Breast epithelium (tissue), 4 donors: Measurements from ENCODE around the gene NEUROD2. TPM values are rescaled to one million over a fixed set of nuclear protein-coding genes. Genes with fewer than 3 reads are reported as not detected.

ENCODE experiments used
- DNase-seq, 2 donors: peaks; one replicate each; pipeline ENCODE4 v3.0.0-alpha.2; 2019; ENCODE audit warnings: low spot score in 2 of 2
- H3K27ac ChIP-seq, 2 donors: fragments of 200-600 bp; sonication (generic) in 1 of 2; one replicate each; pipeline ENCODE4 v1.5.1; 2016 to 2019; ENCODE audit warnings: mild to moderate bottlenecking in 1 of 2
- H3K27me3 ChIP-seq, 2 donors: fragments of 200-600 bp; sonication (generic) in 1 of 2; one replicate each; pipeline versions ENCODE4 v1.5.1 to v1.6.0; 2017 to 2019; ENCODE audit warnings: control low read depth in 1 of 2, mild to moderate bottlenecking in 1 of 2
- H3K36me3 ChIP-seq: fragments of 200-600 bp; one replicate; pipeline ENCODE4 v1.5.1; 2019
- H3K4me1 ChIP-seq, 2 donors: fragments of 200-600 bp; sonication (generic); one replicate each; pipeline ENCODE4 v1.5.1; 2016 to 2019; ENCODE audit warnings: control low read depth in 1 of 2
- H3K4me3 ChIP-seq, 3 donors: fragments of 200-600 bp; sonication (generic); 1 replicate in 2 of 3; 2 replicates in 1 of 3; pipeline ENCODE4 v1.5.1; 2016 to 2019; ENCODE audit warnings: mild to moderate bottlenecking in 3 of 3, moderate library complexity in 2 of 3
- H3K9me3 ChIP-seq, 2 donors: fragments of 200-600 bp; sonication (generic) in 1 of 2; one replicate each; pipeline ENCODE4 v1.5.1; 2016 to 2019; ENCODE audit warnings: control low read depth in 1 of 2
- CTCF ChIP-seq, 3 donors: fragments of 450-650 bp; IDR thresholded peaks; one replicate each; pipeline ENCODE4 v1.5.1; 2016 to 2017; ENCODE audit warnings: antibody characterized with exemption in 3 of 3, mild to moderate bottlenecking in 3 of 3, moderate library complexity in 3 of 3
- POLR2A ChIP-seq: fragments of 450-650 bp; IDR thresholded peaks from one replicate; pipeline ENCODE4 v1.6.1; 2016; ENCODE audit warnings: antibody characterized with exemption, mild to moderate bottlenecking, moderate library complexity
- POLR2AphosphoS5 ChIP-seq, 3 donors: sonication (generic); formaldehyde crosslinking; IDR thresholded peaks; one replicate each; pipeline ENCODE4 v1.6.1; 2017; ENCODE audit warnings: antibody characterized with exemption in 3 of 3
- intact Hi-C: fragments of 100-400 bp; cut with DNase I; formaldehyde crosslinking; loops from one replicate; pipeline ENCODE4 v1.15.1; 2023; ENCODE audit warnings: low total_unique reads
- total RNA-seq, 3 donors: library from RNA; depleted of rRNA; stranded (reverse); fragments of >200 nt; gene quantifications; one replicate each; pipeline ENCODE4 v1.1.0, GENCODE V29; 2016

The NEUROD2 gene
- total RNA-seq, 3 donors from 2014 or later = not detected

GRCh38 chr17:39562395-39562794 lies 45.3 kb downstream of the NEUROD2 start:
- DNase-seq = no peak
- Histone ChIP-seq H3K27ac (no peak overlapping the region), H3K4me1 (no peaks in the 10 kb centered on the region), H3K27me3 (no peaks in the 10 kb centered on the region), H3K4me3 (no peak overlapping the region), H3K9me3 (no peaks in the 10 kb centered on the region), H3K36me3 (no peaks in the 10 kb centered on the region)
- intact Hi-C loops = no loop called here
- no peak for TF ChIP-seq CTCF (IDR thresholded peaks at IDR 0.05)
- TF ChIP-seq POLR2AphosphoS5 (IDR thresholded peaks at IDR 0.05) = no peak
- no peak for TF ChIP-seq POLR2A

DNA sequence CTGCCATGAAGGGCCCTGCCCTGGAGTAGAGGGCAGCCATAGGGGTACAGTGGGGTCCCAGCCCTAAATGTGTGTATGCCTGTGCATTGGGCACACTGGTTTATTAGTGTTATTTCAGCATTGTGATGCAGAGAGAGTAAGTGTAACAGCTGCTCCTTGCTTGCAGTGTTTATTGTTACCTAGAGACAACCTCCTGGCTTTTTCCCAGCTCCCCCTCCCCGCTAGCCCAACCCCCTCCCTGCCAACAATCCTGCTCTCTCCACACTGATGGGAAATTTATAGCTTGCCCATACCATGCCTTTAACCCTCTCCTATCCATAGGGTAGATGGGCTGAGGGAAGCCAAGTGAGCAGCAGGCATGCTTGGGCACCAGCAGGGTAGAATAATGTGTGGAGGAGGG lies 51.3 kb downstream of the NEUROD2 start:
- DNase-seq = no peak
- no peak for TF ChIP-seq POLR2A
- no peak for TF ChIP-seq POLR2AphosphoS5 (IDR thresholded peaks at IDR 0.05)
- TF ChIP-seq CTCF (IDR thresholded peaks at IDR 0.05) = no peak
- no peak overlapping the region for H3K4me3 ChIP-seq
- H3K27me3 ChIP-seq = no peaks in the 10 kb centered on the region
- H3K36me3 ChIP-seq = no peaks in the 10 kb centered on the region
- no peaks in the 10 kb centered on the region for H3K4me1 ChIP-seq
- intact Hi-C loops = no loop called here
- no peak overlapping the region for H3K27ac ChIP-seq
- no peaks in the 10 kb centered on the region for H3K9me3 ChIP-seq

DNA sequence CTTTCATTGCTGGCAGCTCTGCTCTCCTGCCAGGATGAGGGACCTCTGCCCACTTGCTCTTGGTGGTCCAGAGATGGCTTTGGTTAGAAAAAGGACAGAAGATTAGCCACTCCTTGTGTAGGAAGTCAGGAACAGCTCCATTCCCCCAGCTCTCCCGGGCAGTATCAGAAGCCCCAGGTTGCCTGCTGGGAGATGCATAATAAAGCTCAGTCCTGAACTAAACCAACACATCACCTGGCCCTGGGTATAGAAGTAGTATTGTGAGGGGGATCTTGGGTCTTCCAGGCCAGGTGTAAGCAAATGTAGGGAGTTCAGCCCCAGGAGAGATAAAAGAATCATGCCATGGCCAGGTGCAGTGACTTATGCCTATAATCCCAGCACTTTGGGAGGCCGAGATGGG lies 52.4 kb downstream of the NEUROD2 start:
- no peaks in the 10 kb centered on the region for H3K27me3 ChIP-seq
- no peaks in the 10 kb centered on the region for H3K9me3 ChIP-seq
- intact Hi-C loops = no loop called here
- DNase-seq = no peak
- H3K27ac ChIP-seq = no peak overlapping the region
- H3K4me3 ChIP-seq = no peak overlapping the region
- no peaks in the 10 kb centered on the region for H3K36me3 ChIP-seq
- no peak for TF ChIP-seq POLR2AphosphoS5 (IDR thresholded peaks at IDR 0.05)
- H3K4me1 ChIP-seq = no peaks in the 10 kb centered on the region

Other genes with a start within 250 kb of the NEUROD2 start
- gene FBXL20, start 206.3 kb downstream of the NEUROD2 start, total RNA-seq = 10 to 100 TPM; 17.0 to 33.1 (median 25.3) TPM
- 10 to 100 TPM; 21.4 to 36.3 (median 33.1) TPM for gene MED1, start 156.7 kb downstream of the NEUROD2 start, total RNA-seq
- 10 to 100 TPM; 38.6 to 58.2 (median 41.3) TPM for gene CDK12, start 146.4 kb downstream of the NEUROD2 start, total RNA-seq
- 10 to 100 TPM; 22.6 to 71.3 (median 67.5) TPM for gene PPP1R1B, start 19.0 kb upstream of the NEUROD2 start, total RNA-seq
- gene STARD3, start 29.2 kb upstream of the NEUROD2 start, total RNA-seq = 10 to 100 TPM; 37.0 to 43.9 (median 42.0) TPM
- gene TCAP, start 57.4 kb upstream of the NEUROD2 start, total RNA-seq = under 1 TPM; 0.48 to 0.73 (median 0.66) TPM
- gene PNMT, start 60.5 kb upstream of the NEUROD2 start, total RNA-seq = 1 to 10 TPM; 1.6 to 9.5 (median 5.1) TPM
- 10 to 100 TPM; 11.7 to 23.7 (median 21.6) TPM for gene PGAP3, start 80.1 kb upstream of the NEUROD2 start, total RNA-seq
- gene ERBB2, start 92.1 kb upstream of the NEUROD2 start, total RNA-seq = 100 to 1,000 TPM in 1 of 3 donors, 10 to 100 TPM in 2; 13.1 to 118 (median 59.0) TPM
- gene MIEN1, start 122.6 kb upstream of the NEUROD2 start, total RNA-seq = 10 to 100 TPM; 50.7 to 68.2 (median 61.6) TPM
- gene GRB7, start 130.0 kb upstream of the NEUROD2 start, total RNA-seq = 10 to 100 TPM in 2 of 3 donors, not detected in 1; 27.9 to 69.2 TPM